ENCODE measurements around the gene MRPL51.

GRCh38 chr12:6476489-6476888 is 16.6 kb downstream of the MRPL51 start:
- TF ChIP-seq CTCF (IDR thresholded peaks at IDR 0.05 in 2 of 3, conservative IDR thresholded peaks at IDR 0.05 in 1 of 3; ENCODE audit: borderline replicate concordance in 1 of 3, insufficient read depth in 1 of 3, low read depth in 2 of 3, low read length in 2 of 3), result no peak
- TF ChIP-seq CEBPB (IDR thresholded peaks at IDR 0.05; ENCODE audit: low read depth), result no peak
- no peak for TF ChIP-seq ZNF274 (IDR thresholded peaks at IDR 0.05; ENCODE audit: low read depth, low read length)
- no peak for TF ChIP-seq RAD21 (IDR thresholded peaks at IDR 0.05; ENCODE audit: low read depth)
- TF ChIP-seq EZH2phosphoT487 (IDR thresholded peaks at IDR 0.05; ENCODE audit: borderline replicate concordance), result no peak

Measured in HCT116 (cell line).